Fibroblast of the aortic adventitia (primary cell): Measurements from ENCODE around the gene KDM4C. TPM values are rescaled to one million over a fixed set of nuclear protein-coding genes. Genes with fewer than 3 reads are reported as not detected.

ENCODE experiments used
- DNase-seq: peaks from one replicate; pipeline ENCODE4 v3.0.0-alpha.2; 2010; ENCODE audit warnings: low read depth
- H3K4me3 ChIP-seq: 2 replicates; pipeline ENCODE4 v1.5.1; 2011; ENCODE audit warnings: low read depth, mild to moderate bottlenecking, control low read depth, low read length, moderate library complexity
- total RNA-seq: library from RNA; depleted of rRNA; stranded (reverse); fragments of >200 nt; gene quantifications from 2 replicates; pipeline ENCODE4 v1.2.3, GENCODE V29; 2012; ENCODE audit warnings: low replicate concordance
- TF ChIP-seq, protein P1 (sequence below): IDR thresholded peaks from 2 replicates; pipeline ENCODE4 v1.5.1; 2011; ENCODE audit warnings: mild to moderate bottlenecking, low read length, control low read depth, inconsistent platforms; ENCODE audit not compliant: insufficient read depth

Gene KDM4C
- total RNA-seq, 1 donor, result 25.1 TPM

DNA sequence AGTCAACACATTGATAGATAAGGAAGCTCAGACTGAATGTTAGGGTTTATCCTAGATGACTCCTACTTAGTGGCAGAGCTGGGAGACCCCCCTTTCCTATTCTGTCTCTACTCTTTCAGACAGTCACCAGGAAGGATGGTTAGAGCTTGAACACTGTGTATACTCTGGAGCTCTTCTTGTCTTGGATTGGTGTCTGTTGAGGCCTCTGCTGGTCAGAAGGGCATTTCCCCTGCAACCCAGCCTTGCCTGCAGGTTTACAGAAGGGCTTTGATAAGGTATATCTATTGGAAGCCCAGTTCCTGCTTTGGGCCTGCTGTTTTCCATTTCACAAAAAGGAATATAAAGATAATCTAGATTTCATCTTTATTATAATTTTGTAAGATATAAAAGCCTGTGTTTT is 71.8 kb downstream of the KDM4C start:
- no peak overlapping the region for H3K4me3 ChIP-seq
- no peak for DNase-seq
- TF ChIP-seq, protein P1, sequence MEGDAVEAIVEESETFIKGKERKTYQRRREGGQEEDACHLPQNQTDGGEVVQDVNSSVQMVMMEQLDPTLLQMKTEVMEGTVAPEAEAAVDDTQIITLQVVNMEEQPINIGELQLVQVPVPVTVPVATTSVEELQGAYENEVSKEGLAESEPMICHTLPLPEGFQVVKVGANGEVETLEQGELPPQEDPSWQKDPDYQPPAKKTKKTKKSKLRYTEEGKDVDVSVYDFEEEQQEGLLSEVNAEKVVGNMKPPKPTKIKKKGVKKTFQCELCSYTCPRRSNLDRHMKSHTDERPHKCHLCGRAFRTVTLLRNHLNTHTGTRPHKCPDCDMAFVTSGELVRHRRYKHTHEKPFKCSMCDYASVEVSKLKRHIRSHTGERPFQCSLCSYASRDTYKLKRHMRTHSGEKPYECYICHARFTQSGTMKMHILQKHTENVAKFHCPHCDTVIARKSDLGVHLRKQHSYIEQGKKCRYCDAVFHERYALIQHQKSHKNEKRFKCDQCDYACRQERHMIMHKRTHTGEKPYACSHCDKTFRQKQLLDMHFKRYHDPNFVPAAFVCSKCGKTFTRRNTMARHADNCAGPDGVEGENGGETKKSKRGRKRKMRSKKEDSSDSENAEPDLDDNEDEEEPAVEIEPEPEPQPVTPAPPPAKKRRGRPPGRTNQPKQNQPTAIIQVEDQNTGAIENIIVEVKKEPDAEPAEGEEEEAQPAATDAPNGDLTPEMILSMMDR, result no peak

DNA sequence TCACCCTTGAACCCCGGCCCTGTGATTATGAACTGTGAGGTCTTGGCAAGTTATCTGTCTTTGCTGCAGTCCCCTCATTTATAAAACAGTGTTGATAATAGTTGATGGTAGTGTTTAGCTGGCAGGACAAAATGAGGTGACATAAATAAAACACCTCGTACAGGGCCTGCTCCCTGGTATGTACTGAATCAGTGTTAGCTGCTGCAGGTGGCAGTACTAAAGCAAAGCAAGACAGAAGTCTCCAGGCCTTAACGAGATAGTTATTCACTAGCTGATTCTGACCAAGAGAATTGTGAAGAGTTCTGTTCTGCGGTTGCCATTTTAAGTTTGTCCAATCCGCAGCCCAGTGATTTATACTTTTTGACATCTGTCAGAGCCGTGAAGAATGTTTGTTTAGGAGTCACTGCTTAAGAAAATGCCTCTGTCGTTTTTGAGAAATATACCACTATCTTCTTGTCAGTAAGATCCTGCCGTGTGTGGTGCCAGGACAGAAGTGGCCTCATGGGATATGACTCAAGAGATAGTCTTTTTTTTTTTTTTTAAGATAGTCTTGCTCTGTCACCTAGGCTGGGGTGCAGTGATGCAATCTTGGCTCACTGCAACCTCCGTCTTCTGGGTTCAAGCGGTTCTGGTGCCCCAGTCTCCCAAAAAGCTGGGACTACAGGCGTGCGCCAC is 75.9 kb downstream of the KDM4C start:
- DNase-seq, result peak; percentile 43
- TF ChIP-seq, protein P1, result no peak
- H3K4me3 ChIP-seq, result no peak overlapping the region

DNA sequence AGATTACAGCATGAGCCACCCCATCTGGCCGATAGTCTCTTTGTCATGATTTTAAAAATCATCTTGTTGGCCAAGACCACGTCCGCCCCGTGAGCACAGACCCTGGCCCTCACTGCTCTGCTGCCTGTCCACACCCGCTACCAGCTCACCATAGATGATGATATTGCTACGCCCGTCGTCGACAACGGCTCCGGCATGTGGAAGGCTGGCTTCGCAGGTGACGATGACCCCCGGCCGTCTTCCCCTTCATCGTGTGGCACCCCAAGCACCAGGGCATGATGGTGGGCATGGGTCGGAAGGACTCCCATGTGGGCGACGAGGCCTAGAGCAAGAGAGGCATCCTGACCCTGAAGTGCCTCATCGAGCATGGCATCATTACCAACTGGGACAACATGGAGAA is 76.5 kb downstream of the KDM4C start:
- H3K4me3 ChIP-seq, result no peak overlapping the region
- TF ChIP-seq, protein P1, result no peak
- no peak for DNase-seq

DNA sequence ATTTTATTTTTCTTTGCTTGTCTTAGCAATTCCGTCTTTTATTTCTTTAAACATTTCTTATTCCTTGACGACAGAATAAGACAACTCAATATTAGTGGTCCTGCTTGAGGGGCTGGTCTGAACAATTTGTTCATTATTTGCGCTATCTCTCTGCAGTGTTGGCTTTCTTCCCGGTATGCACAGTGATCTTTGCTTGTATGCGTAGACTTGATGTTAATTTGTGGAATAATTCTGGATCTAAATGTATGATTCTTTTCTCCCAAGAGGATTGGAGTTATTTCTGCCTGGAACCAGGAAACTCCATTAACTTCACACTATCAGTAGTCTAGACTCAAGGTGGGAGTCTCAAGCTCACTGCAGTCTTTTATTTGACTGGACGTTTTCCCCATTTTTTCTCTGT is 80.4 kb downstream of the KDM4C start:
- TF ChIP-seq, protein P1, result no peak

GRCh38 chr9:6842584-6842947 is 84.8 kb downstream of the KDM4C start:
- TF ChIP-seq, protein P1, result no peak
- H3K4me3 ChIP-seq, result no peak overlapping the region
- DNase-seq, result peak; percentile 36

More for the DNA sequence above, 80.4 kb downstream of the KDM4C start:
- no peak overlapping the region for H3K4me3 ChIP-seq
- peak; percentile 32 for DNase-seq

- no peak for DNase-seq
- TF ChIP-seq, protein P1, result no peak
- H3K4me3 ChIP-seq, result no peak overlapping the region
Measured at GRCh38 chr9:6843742-6844141, 86.0 kb downstream of the KDM4C start.

DNA sequence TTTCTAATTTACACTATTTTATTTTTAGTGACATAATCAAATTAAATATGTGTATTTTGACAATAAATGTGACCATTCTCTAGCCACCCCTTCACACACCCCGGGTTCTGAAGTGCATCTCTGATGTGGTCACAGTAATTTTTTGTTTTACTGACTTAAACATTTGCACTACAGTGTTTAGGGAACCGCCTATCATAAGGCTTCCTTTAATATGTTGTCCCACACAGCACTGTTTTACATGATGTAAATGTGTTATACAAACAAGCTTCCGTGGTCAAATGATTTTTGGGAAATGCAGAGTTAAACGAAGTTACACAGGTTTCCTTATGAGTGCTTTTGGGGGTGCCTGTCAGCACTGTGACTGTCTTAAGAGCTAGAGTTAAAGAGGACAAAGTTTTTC is 86.5 kb downstream of the KDM4C start:
- TF ChIP-seq, protein P1, result no peak
- no peak for DNase-seq
- no peak overlapping the region for H3K4me3 ChIP-seq
